ENCODE measurements around the gene TMA7B.
"Not testable (repeated sequence)": the region's sequence is repeated elsewhere in the genome, so short reads cannot be mapped to it uniquely, and the experiment has no call there.

The TMA7B gene

DNA sequence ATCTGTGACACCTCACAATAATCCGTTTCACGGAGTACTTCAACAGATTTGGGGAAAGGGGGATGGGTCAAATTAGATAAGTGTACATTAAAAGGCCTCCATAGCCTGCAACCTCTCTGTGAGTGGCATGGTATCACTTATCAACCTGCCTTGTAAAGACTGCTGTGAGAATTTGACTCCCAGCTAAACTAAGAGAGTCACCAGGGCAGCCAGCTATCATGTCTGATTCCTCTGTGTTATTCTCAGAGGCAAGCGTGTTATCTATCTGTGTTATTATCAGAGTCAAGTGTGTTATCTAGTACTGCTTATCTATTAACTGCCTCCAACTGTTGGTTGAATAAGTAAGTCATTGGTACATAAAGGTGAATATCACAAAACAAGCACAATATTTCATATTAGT, 30.5 kb downstream of the TMA7B start:
- Histone ChIP-seq H3K79me2 (ENCODE audit: low read length) (no peaks in the 10 kb centered on the region), H3K9ac (ENCODE audit: low read length) (no peak overlapping the region), H3K27ac (ENCODE audit: low read length) (no peak overlapping the region), H2AFZ (ENCODE audit: low read depth, low read length) (no peak overlapping the region), H3K27me3 (ENCODE audit: low read depth, low read length) (peaks cover 8% of the 10 kb centered on the region), H4K20me1 (ENCODE audit: insufficient read depth, low read length) (no peaks in the 10 kb centered on the region), H3K9me3 (ENCODE audit: insufficient read depth, low read length) (no peaks in the 10 kb centered on the region), H3K4me2 (ENCODE audit: low read length) (no peak overlapping the region), H3K4me1 (ENCODE audit: low read length) (peaks cover 1% of the 10 kb centered on the region; the same call in 1 of the 2 replicates), H3K36me3 (replicated peaks; ENCODE audit: low read depth, low read length) (no peaks in the 10 kb centered on the region), H3K4me3 (ENCODE audit: low read length) (no peak overlapping the region)
- TF ChIP-seq, protein P1, sequence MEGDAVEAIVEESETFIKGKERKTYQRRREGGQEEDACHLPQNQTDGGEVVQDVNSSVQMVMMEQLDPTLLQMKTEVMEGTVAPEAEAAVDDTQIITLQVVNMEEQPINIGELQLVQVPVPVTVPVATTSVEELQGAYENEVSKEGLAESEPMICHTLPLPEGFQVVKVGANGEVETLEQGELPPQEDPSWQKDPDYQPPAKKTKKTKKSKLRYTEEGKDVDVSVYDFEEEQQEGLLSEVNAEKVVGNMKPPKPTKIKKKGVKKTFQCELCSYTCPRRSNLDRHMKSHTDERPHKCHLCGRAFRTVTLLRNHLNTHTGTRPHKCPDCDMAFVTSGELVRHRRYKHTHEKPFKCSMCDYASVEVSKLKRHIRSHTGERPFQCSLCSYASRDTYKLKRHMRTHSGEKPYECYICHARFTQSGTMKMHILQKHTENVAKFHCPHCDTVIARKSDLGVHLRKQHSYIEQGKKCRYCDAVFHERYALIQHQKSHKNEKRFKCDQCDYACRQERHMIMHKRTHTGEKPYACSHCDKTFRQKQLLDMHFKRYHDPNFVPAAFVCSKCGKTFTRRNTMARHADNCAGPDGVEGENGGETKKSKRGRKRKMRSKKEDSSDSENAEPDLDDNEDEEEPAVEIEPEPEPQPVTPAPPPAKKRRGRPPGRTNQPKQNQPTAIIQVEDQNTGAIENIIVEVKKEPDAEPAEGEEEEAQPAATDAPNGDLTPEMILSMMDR (IDR thresholded peaks at IDR 0.05; ENCODE audit: low read depth, low read length), result no peak
- no peak for TF ChIP-seq EZH2phosphoT487 (IDR thresholded peaks at IDR 0.05; ENCODE audit: low read depth)

DNA sequence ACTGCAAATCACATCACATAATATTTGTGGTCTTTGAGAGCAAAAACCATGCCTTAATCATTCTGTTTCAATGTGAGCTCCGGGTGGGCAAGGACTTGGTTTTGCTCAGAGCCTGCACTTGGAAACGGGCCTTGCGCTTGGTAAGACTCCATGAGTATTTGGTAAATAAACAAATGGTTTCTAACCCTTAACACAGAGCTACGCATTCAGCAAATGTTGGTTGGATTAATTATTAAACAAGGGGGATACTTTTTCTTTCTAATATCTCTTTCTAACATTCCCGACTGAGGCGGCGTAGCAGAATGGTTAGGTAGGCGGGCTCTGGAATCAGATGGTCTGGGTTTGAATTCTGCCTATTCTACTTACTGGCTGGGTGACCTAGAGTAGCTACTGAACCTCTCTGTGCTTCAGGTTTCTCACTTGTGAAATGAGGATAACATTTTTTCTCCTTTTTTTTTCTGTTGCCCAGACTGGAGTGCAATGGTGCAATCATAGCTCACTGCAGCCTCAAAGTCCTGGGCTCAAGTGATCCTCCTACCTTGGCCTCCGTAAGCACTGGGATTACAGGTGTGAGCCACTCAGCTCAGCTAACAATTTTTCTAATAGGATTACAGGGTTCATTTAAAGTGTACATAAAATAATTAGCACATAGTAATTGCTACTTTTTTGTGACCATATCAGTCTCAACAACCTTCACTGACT, 31.1 kb downstream of the TMA7B start:
- Histone ChIP-seq H4K20me1 (ENCODE audit: insufficient read depth, low read length) (no peaks in the 10 kb centered on the region), H3K4me3 (ENCODE audit: low read length) (no peak overlapping the region), H3K79me2 (ENCODE audit: low read length) (no peaks in the 10 kb centered on the region), H3K27ac (ENCODE audit: low read length) (no peak overlapping the region), H3K4me1 (ENCODE audit: low read length) (no peaks in the 10 kb centered on the region), H3K36me3 (replicated peaks; ENCODE audit: low read depth, low read length) (no peaks in the 10 kb centered on the region), H3K4me2 (ENCODE audit: low read length) (no peak overlapping the region), H3K9ac (ENCODE audit: low read length) (no peak overlapping the region), H3K27me3 (ENCODE audit: low read depth, low read length) (peaks cover 3% of the 10 kb centered on the region; the same call in 1 of the 2 replicates), H2AFZ (ENCODE audit: low read depth, low read length) (no peak overlapping the region), H3K9me3 (ENCODE audit: insufficient read depth, low read length) (no peaks in the 10 kb centered on the region)
- TF ChIP-seq EZH2phosphoT487 (IDR thresholded peaks at IDR 0.05; ENCODE audit: low read depth), result no peak
- TF ChIP-seq, protein P1 (IDR thresholded peaks at IDR 0.05; ENCODE audit: low read depth, low read length), result no peak

DNA sequence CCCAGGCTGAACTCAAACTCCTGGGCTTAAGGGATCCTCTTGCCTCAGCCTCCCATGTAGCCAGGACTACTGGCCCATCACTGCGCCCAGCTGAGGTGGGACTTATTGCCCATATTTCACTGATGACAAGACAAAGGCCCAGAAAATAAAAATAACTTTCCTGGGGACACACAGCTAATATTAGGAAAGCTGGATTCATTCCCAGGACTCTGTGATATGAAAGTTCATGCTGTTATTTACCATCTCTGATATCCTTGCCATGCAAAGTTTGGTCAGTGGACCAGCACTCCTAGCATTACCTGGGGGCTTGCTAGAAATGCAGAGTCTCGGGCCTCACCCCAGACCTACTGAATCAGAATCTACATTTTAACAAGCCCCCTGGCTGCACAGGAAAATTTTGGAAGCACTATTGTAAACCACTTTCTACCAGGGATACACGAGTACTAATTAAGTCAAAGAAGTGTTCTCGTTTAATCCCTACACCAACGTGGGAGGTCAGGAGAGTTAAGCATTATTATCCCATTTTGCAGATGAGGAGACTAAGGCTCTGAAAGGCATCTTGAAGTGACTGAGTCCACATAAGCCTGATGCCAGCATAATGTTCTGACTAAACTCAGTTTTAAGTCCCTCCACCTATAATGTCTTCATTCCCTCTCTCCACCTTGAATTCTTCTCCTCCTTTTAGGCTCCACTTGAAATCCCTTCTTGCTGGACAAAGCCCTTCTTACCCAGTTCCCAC, 32.1 kb downstream of the TMA7B start:
- Histone ChIP-seq H2AFZ (ENCODE audit: low read depth, low read length) (no peak overlapping the region), H4K20me1 (ENCODE audit: insufficient read depth, low read length) (no peaks in the 10 kb centered on the region), H3K4me3 (ENCODE audit: low read length) (no peak overlapping the region), H3K9ac (ENCODE audit: low read length) (no peak overlapping the region), H3K27me3 (ENCODE audit: low read depth, low read length) (peaks cover 3% of the 10 kb centered on the region; the same call in 1 of the 2 replicates), H3K36me3 (replicated peaks; ENCODE audit: low read depth, low read length) (no peaks in the 10 kb centered on the region), H3K27ac (ENCODE audit: low read length) (no peak overlapping the region), H3K4me2 (ENCODE audit: low read length) (no peak overlapping the region), H3K79me2 (ENCODE audit: low read length) (no peaks in the 10 kb centered on the region), H3K9me3 (ENCODE audit: insufficient read depth, low read length) (no peaks in the 10 kb centered on the region), H3K4me1 (ENCODE audit: low read length) (no peaks in the 10 kb centered on the region)
- TF ChIP-seq, protein P1 (IDR thresholded peaks at IDR 0.05; ENCODE audit: low read depth, low read length), result no peak
- TF ChIP-seq EZH2phosphoT487 (IDR thresholded peaks at IDR 0.05; ENCODE audit: low read depth), result no peak

DNA sequence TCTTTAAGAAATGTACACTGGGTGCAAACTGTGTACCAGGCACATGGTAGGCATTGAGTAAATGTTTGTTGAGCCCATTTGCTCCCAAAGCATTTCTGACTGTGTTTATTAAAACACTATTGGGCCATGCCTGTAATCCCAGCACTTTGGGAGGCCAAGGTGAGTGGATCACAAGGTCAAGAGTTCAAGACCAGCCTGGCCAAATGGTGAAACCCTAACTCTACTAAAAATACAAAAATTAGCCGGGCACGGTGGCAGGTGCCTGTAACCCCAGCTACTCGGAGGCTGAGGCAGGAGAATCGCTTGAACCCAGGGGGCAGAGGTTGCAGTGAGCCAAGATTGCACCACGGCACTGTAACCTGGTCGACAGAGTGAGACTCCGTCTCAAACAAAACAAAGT, 32.7 kb downstream of the TMA7B start:
- not testable (repeated sequence) for H4K20me1 ChIP-seq (ENCODE audit: insufficient read depth, low read length); H3K79me2 ChIP-seq (ENCODE audit: low read length); H3K36me3 ChIP-seq (replicated peaks; ENCODE audit: low read depth, low read length); H3K27ac ChIP-seq (ENCODE audit: low read length); H3K9ac ChIP-seq (ENCODE audit: low read length); H2AFZ ChIP-seq (ENCODE audit: low read depth, low read length); H3K4me2 ChIP-seq (ENCODE audit: low read length); H3K4me1 ChIP-seq (ENCODE audit: low read length); H3K27me3 ChIP-seq (ENCODE audit: low read depth, low read length); H3K4me3 ChIP-seq (ENCODE audit: low read length); H3K9me3 ChIP-seq (ENCODE audit: insufficient read depth, low read length)
